GM21515 (cell line): ENCODE data around the gene IRF8.
A peak's percentile ranks its signal among the peaks of the same experiment; 100 is the strongest.
"Not testable (repeated sequence)": the region's sequence is repeated elsewhere in the genome, so short reads cannot be mapped to it uniquely, and the experiment has no call there.

Source experiments
- ATAC-seq: cut with Tn5 transposase; IDR thresholded peaks from one replicate; pipeline ENCODE4 v1.9.1; 2021; ENCODE audit not compliant: unreplicated experiment

IRF8 gene, protein sequence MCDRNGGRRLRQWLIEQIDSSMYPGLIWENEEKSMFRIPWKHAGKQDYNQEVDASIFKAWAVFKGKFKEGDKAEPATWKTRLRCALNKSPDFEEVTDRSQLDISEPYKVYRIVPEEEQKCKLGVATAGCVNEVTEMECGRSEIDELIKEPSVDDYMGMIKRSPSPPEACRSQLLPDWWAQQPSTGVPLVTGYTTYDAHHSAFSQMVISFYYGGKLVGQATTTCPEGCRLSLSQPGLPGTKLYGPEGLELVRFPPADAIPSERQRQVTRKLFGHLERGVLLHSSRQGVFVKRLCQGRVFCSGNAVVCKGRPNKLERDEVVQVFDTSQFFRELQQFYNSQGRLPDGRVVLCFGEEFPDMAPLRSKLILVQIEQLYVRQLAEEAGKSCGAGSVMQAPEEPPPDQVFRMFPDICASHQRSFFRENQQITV

DNA sequence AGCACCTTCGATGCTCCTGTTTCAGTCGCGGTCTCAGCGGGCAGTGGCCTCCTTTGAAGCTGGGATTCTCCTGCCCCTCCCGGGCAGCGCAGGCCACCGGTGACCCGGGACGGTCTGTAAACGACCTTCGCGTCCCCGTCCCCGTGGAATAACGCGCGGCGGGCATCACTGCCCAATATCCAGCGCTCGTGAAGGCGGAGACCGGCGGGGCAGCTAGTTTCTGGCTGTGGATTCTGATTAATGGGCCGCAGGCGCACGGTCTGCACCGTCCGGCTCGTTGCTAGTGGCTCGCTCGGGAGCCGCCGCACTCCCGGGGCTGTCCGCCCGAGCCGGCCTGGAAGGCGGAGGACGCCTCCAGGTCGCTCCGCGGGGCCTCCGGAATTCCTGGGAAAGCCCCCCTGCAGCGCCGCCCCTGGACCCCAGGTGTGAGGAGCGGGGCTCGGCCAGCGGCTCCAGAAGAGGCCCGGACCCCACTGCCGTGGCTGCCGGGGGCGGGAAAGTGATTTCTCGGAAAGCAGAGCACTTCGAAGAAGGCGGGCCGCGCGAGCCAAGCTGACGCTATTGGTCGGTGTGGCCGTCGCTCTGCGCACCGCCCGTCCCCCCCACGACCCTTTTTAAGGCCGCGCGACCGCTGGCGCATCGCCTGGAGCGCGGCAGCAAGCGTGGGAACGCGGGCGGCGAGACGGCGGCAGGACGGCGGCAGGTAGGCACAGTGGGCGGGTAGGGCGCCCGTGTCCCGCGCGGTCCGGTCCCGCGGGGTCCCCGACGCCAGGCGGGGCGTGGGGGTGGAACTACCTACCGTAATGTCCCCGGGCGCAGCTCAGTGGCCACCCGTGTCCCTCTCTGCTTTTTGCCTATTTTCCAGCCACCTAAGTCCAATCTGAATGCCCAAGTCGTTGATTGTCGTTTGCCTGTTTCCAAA lies at the start of gene IRF8:
TSS of gene IRF8 (plus strand) at position 642 of the 922 bp plus-strand sequence. CDS start 3,854 bp downstream, outside the sequence.
- ATAC-seq: peak; percentile 42

DNA sequence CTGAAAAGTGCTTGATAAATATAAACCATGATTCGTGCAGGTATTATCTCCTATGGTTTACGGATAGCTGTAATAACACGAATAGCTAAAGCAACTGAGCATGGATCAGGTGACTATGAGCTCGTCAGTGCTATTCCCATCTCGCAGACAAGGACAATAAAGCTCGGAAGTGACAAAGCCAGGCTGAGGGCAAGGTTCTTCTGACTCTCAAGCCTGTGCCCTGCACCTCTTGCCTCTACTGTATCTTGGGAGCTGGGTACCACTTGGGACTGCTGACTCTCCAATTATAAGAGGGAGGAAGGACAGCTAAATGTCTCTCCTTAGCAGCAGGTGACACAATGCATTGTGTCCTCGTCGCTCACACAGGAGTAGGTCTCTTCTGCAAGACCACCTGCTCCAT lies 49.6 kb upstream of the IRF8 start:
- ATAC-seq: no peak

DNA sequence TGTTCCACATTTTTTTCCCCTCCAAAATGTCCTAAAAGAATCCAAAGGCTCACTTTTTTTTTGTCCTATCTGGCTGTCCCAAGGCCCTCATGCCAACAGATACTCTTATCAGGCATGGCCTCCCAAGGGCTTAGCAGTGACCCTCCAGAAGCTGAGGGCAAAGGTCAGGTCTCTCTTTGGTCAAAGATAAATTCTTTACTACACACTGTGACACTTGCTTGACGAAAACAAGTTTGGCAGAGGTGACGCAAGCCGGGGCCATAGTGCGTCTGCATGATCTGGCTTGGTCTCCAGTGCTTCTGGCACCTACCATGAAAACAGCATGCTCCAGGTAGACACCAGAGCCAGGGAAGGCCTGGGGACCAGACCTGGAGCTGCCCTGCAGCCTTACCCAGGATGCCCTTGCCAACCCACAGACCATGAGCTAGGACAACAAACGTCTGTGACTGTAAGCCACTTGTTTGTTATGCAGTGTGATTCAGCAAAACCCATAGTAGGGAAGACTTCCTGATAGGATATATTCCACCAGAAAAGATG lies 48.5 kb upstream of the IRF8 start:
- ATAC-seq: no peak

DNA sequence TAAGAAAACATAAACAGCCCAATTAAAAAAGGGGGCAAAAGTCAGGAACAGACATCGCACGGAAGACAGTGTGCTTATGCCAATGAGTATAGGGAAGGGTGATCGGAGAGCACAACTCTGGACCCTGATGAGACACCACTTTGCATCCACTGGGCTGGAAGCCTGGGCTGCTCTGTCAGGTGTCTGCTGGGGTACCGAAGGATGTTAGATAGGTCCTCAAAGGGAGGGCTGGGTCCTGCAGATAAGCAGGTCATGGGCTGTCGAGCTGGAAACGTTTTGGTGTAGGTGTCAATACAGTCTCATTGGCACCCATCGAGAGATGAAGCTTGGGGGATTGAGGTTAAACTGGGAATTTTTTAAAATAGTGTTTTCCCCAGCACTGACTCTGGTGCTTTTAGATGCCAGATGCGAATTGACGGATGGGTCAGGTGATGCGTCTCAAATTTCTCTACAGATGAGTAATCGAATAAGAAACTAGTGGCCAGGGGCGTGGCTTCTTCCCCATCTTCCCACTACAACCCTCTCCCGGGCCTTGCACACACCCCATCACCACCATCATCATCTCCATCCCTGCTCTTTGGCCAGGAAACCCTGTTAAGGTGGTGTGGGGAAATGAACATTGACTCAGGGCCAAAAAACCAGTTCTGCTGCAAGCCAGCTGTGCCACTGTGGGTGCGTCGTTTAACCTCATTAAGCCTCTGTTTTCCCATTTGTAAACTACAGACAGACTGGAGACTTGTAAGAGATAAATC lies 47.8 kb upstream of the IRF8 start:
- no peak for ATAC-seq

DNA sequence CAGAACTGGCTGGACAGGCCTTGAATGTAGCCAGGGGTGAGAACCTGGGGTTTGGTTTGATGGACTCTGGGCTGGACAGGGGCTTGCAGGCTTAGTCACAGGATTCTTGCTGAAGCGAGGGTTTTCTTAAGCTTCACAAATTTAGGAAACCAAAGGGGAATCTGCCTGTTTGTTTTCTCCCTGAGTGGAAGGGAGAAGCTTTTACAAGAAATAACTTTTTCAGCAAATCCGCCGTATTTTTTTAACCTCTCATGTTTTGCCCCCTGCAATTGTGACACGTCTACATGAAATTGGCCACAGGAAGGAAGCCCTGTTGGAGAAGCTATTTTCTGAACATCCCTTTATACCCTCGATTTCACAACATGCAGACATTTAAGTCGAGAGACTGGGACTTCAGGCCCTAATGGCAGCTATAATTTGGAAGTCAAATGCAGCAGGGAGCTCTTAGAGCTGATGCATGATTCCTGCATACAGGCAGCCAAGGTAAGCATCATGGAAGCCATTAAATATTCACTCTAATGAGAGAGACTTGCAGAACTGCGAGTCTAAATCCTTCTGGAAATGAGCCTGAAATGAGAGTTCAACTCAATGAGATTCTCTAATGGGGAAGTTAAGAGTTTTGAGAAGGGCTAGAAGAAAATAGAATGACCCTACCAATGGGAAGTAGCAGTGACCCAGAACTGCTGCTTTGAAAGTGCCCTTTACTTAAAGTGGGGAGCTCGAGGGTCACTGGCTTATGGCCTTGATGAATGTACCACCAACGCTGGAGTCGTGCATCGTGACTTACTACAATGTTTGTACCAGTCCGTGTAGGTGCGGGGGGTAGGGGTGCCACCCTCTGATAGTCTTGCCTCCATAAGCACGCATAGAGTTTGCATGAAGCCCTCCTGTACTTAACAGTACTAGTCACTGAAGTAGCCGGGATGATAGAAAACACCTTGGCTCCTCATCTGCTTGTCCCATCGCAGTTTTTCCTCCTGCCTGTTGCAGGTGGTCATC lies 45.1 kb upstream of the IRF8 start:
- no peak for ATAC-seq

DNA sequence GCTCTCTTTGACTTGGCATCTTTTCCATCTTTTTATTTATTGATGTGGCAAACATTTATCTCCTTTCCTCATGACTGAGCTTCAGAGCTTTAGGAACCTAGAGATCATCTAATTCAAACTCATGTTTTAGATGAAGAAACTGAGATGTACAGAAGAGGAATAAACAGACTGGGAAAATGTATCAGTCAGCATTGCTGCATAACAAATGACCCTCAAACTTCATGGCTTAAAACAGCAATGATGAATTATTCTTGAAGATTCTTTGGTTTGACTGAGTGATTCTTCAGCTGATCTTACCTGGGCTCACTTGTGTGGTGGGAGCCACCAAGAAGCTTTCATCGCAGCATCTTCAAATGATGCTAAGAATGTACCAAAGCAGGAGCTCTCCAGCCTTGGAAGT lies 44.0 kb upstream of the IRF8 start:
- no peak for ATAC-seq

DNA sequence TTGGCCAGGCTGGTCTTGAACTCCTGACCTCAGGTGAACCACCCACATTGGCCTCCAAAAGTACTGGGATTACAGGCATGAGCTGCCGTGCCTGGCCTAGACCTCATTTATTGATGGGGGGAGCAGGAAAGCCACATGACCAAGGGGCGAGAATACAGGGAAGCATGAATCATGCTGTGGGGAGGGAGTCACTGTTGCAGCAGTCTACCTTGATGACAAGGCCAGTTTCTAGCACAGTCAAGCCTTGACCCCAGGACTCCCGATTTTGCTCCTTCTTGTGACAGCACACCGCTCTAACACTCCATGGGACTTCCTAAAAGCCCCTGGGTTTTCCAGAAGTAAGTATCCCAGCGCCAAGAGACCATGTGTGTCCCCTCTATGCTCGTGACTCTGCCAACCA lies 42.9 kb upstream of the IRF8 start:
- no peak for ATAC-seq

DNA sequence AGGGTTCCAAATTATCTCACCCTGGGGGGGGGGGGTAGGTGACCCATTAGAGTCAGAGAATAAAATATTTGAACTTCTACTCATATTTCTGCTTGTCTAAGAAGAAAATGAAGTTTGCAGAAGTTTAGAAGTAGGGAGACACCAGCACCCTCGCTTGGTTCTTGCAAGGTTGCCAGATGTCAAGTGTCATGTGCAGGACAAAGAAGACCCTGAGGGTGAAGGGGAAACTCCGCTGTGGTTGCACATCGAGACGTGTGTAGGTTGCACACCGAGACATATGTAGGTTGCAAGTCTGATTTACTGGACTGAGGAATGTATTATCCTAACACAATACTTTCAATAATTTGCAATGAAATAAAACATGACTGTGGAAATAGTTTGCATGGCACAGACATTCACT lies 42.4 kb upstream of the IRF8 start:
- no peak for ATAC-seq

DNA sequence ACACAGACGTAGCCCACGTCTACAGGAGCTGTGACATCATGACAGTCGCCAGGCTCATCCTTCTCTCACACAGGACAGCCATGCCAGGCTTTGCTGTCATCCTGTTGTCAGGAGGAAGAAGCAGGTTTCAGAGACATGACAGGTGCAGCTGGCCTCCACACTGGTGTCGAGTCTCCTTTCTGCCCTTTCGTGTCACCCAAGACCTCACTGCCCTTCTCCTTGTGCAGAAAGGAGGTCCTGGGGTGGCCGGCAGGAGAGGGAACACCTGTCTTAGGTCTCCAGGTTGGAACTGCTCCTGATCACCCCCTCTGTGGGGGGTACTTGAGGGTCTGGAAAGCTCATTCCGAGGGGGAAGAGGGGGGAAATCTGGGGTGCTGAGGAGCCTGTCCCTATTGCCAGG lies 41.6 kb upstream of the IRF8 start:
- no peak for ATAC-seq

DNA sequence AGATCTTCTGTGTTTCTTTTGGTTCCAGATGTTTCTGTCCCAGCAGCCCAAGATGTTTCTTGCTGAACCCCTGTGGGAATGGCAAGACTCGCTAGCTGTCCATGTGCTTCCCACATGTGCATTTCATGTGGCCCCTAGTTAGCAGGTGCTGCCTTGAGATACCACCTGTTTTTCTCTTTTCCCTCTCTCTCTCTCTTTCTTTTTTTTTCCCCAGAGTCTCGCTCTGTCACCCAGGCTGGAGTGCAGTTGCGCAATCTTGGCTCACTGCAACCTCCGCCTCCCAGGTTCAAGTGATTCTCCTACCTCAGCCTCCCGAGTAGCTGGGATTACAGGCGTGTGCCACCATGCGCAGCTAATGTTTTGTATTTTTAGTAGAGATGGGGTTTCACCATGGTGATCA lies 40.4 kb upstream of the IRF8 start:
- ATAC-seq: not testable (repeated sequence)

DNA sequence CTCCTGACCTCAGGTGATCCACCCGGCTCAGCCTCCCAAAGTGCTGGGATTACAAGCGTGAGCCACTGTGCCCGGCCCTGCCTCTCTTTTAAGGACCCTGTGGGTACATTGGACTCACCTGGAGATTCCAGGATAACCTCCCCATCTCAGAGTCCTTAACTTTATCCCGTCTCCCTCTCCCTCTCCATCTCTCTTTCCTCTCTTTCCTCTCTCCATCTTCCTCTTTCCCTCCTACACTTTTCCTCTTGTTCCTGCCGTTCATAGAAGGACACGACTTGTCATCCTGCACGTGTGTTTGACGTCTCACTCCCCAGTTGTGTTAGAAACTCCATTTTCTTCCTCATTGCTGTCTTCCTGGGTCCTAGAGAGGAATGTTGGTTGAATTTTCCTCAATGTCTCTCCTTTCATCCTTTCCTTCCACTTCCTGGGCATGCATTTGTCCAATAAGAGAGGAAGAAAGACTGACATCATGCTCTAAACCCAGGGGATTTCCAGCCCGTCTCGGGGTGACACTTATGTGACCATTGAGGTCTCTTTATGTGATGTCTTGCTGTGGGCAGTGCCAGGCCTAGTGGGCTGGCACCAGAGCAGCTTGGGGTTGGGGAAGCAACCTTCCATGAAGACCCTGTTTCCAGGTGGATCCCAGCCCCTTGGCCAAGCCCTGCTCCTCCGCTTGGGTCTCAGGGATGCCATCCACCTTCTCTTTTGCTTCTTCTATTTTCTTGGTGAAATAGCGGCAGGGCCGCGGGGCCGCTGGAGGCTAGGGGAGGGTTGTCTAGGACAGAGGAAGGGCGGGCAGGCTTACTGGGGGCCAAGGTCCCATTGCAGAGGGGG lies 39.8 kb upstream of the IRF8 start:
- no peak for ATAC-seq

DNA sequence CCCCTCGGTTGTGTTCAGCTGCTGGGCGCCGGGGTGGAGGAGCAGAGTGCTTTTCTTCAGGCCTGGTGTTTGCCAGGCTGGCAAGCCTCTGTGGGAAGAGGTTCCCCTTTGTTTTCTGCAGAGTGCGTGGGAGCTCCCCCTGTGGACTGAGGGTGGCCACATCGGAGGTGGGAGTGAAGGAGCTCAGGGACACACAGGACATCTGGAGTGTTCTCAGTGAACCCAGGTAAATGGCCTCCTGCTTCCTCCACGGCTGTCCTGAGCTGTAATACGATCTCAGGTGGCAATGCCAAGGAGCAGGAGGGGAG lies 39.2 kb upstream of the IRF8 start:
- ATAC-seq: no peak

DNA sequence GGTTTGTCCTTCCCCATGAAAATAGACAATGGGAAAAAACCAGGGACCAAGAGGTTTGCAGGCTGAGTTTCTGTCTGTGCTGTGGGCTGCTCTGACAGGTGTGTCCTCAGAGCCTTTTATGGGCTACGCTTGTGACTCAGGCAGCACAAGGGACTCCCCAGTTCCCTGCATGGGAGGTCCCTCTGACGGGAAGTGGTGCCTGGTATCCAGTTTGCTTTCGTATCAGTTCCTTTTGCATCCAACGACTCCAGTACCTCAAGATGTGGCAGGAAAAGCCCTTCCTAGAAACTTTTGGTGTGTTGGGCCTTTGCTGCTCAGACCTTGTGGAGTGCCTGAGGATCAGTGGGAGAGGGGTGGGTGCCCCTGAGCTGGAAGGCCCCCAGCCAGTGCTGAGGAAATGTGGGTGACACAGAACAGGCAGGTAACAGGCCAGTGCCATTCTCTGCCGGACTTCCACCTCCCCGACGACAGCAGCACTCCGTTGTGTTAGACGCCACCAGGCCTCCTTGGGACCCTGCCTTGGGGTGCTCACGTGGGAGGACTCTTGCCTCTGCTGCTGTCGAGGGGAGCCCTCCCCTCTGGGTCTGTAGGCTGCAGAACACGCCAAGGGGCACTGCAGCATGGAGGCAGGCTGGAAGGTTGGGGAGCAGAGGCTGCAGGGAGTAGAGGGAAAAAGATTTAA lies 38.4 kb upstream of the IRF8 start:
- ATAC-seq: no peak

DNA sequence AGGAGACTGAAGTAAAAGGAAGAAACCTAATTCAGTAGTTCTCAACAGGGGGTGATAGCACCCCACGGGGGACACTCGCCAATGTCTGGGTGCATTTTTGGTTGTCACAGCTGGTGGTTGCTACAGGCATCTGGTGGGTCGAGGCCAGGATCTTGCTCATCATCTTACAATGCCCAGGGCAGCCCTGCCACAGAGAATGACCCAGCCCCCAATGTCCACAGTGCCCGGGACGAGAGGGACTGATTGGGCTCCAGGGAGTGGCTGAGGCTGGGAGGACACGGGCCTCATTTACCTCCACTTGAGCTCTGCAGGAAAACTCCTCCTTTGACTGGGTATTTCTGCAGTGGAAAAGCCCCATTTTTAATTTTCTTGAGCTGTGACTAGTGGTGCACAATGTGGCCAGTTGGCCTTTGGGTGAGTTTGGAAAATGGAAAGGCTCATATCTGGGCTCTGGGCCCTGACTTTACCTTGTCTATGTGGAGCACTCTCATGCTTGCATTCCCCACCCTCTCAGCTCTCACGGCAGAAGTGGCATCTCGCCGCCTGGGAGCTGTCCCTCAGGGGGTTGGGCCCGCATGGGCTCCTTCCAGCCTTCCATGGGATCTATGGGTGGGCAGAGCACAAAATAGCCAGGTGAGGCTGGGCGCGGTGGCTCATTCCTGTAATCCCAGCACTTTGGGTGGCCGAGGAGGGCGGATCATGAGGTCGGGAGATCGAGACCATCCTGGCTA lies 37.7 kb upstream of the IRF8 start:
- ATAC-seq: no peak

DNA sequence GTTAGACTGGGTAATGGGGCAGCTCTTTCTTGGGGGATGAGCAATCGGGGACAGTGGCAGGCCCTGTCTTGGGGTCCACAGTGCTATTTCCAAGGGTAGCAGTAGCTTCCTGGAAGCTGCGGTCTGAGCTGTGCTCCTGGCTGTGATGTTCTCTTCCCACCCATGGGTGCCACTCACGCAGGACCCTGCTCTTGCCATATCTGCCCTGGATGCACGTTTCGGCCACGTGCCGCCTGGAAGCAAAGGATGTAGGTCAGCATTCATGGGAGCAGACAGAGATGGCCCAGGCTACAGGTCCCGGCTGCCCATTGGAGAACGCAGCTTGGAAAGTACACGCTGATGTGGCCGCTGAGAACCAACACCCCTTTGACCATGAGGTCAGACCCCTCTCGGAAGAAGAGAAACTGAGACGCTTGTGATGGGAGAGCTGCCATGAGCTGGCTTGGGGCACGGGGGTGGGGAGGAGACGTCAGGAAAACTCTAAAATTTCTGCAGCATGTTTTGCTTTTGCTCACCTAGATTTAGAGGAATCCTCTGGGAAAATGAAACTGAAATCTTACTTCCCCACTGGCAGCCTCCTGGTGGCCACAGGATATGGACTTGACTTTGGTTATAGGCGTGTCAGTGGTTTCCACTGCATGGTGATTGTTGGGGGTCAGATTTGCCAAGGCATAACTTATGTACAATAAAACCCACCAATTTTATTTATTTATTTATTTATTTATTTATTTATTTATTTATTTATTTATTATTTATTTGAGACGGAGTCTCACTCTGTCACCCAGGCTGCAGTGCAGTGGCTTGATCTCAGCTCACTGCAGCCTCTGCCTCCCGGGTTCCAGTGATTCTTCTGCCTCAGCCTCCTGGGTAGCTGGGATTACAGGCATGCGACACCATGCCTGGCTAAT lies 36.2 kb upstream of the IRF8 start:
- no peak for ATAC-seq

DNA sequence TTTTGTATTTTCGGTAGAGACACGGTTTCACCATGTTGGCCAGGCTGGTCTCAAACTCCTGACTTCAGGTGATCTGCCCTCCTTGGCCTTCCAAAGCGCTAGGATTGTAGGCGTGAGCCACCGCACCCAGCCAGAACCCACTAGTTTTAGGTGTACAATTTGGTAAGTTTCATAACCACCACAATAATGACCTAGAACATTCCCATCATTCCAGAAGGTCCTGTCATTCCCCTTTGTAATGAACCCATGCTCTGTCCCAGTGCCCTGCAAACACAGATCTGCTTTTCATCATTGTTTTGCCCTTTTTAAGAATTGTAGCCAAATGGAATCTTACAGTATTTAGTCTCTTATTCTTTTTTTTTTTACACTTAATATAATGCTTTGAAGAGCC lies 35.6 kb upstream of the IRF8 start:
- no peak for ATAC-seq

DNA sequence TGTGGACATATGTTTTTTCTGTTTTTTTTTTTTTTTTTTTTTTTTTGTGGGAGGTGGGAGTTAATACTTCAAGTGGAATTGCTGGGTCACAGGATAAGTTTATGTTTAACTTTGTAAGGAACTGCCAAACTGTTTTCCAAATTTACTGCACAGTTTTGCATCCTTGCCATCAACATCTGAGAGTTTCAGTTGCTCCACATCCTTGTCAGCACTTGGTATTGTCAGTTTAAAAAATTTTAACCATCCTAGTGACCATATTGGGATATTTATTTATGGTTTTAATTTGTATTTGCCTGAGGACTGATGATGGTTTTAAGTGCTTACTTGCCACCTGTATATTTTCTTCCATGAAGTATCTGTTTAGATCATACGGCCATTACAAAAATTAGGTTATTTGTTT lies 34.0 kb upstream of the IRF8 start:
- no peak for ATAC-seq
